Loucy (cell line): ENCODE results near the gene ISM1.

Source experiments
- H2AFZ ChIP-seq: fragments of 200-600 bp; sonication (generic); 2 replicates; pipeline ENCODE4 v1.6.0; 2016; ENCODE audit warnings: antibody characterized with exemption, mild to moderate bottlenecking, low read length, moderate library complexity
- H3F3A ChIP-seq: fragments of 200-600 bp; 2 replicates; pipeline ENCODE4 v1.6.0; 2016; ENCODE audit warnings: antibody characterized with exemption, low read depth, mild to moderate bottlenecking
- H3K27me3 ChIP-seq: fragments of 200-600 bp; sonication (generic); 2 replicates; pipeline ENCODE4 v1.6.1; 2014; ENCODE audit warnings: low read length, mild to moderate bottlenecking; ENCODE audit not compliant: insufficient read depth, poor library complexity, severe bottlenecking
- H3K36me3 ChIP-seq: fragments of 200-600 bp; sonication (generic); 2 replicates; pipeline ENCODE4 v1.6.1; 2016; ENCODE audit warnings: low read length; ENCODE audit not compliant: insufficient read depth
- H3K4me1 ChIP-seq: fragments of 200-600 bp; sonication (generic); 2 replicates; pipeline ENCODE4 v1.5.1; 2014; ENCODE audit warnings: low read length, mild to moderate bottlenecking; ENCODE audit not compliant: insufficient read depth, poor library complexity, severe bottlenecking
- H3K4me2 ChIP-seq: fragments of 200-600 bp; sonication (generic); 2 replicates; pipeline ENCODE4 v1.6.0; 2014; ENCODE audit warnings: antibody characterized with exemption, low read length, low read depth, mild to moderate bottlenecking; ENCODE audit not compliant: poor library complexity, severe bottlenecking
- H3K4me3 ChIP-seq: fragments of 200-600 bp; sonication (generic); 2 replicates; pipeline ENCODE4 v1.5.1; 2014; ENCODE audit warnings: low read length, mild to moderate bottlenecking, mixed read lengths; ENCODE audit not compliant: poor library complexity, severe bottlenecking
- H3K79me2 ChIP-seq: fragments of 200-600 bp; sonication (generic); 2 replicates; pipeline ENCODE4 v1.6.1; 2014; ENCODE audit warnings: low read length; ENCODE audit not compliant: insufficient read depth
- H3K9ac ChIP-seq: fragments of 200-600 bp; sonication (generic); 2 replicates; pipeline ENCODE4 v1.6.0; 2014; ENCODE audit warnings: mild to moderate bottlenecking, low read depth, low read length, moderate library complexity; ENCODE audit not compliant: poor library complexity, severe bottlenecking
- H3K9me2 ChIP-seq: fragments of 200-600 bp; sonication (generic); replicated peaks from 2 replicates; pipeline ENCODE4 v1.6.1; 2016; ENCODE audit warnings: low read depth, low read length, mixed read lengths
- H3K9me3 ChIP-seq: fragments of 200-600 bp; sonication (generic); 2 replicates; pipeline ENCODE4 v1.6.1; 2014; ENCODE audit warnings: mild to moderate bottlenecking, antibody characterized with exemption, low read length, low read depth; ENCODE audit not compliant: insufficient read depth
- H4K20me1 ChIP-seq: fragments of 200-600 bp; sonication (generic); 2 replicates; pipeline ENCODE4 v1.6.0; 2014; ENCODE audit warnings: antibody characterized with exemption, low read length, mild to moderate bottlenecking; ENCODE audit not compliant: insufficient read depth, poor library complexity, severe bottlenecking
- EZH2phosphoT487 ChIP-seq: fragments of 200-600 bp; IDR thresholded peaks from 2 replicates; pipeline ENCODE4 v1.6.1; 2018; ENCODE audit warnings: antibody characterized with exemption, mild to moderate bottlenecking, moderate library complexity, borderline replicate concordance
- TF ChIP-seq, protein P1 (sequence below): fragments of 200-600 bp; sonication (generic); conservative IDR thresholded peaks from 2 replicates; pipeline ENCODE4 v1.5.1; 2014; ENCODE audit warnings: mild to moderate bottlenecking, antibody characterized with exemption, low read length

Gene ISM1

DNA sequence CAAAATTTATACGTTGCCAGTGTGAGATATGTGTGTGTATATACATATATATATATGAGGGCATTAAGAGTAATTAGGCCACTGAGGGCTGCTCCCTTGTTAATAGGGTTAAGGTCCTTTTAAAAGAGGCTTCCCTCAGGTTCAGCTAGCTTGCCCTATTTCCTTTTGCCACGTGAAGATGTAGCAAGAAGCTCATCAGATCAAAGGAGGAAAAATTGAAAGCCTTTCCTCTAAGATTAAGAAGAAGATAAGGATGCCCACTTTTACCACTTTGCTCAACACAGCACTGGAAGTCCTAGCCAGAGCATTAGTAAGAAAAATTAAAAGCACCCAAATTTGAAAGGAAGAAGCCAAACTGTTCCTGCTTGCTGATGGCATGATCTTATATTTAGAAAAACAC lies 33.2 kb upstream of the ISM1 start:
- H3K27me3 ChIP-seq, result no peaks in the 10 kb centered on the region
- no peak overlapping the region for H2AFZ ChIP-seq
- H3F3A ChIP-seq, result no peaks in the 10 kb centered on the region
- H3K36me3 ChIP-seq, result no peaks in the 10 kb centered on the region
- no peaks in the 10 kb centered on the region for H3K9me2 ChIP-seq
- TF ChIP-seq EZH2phosphoT487, result no peak
- TF ChIP-seq, protein P1, sequence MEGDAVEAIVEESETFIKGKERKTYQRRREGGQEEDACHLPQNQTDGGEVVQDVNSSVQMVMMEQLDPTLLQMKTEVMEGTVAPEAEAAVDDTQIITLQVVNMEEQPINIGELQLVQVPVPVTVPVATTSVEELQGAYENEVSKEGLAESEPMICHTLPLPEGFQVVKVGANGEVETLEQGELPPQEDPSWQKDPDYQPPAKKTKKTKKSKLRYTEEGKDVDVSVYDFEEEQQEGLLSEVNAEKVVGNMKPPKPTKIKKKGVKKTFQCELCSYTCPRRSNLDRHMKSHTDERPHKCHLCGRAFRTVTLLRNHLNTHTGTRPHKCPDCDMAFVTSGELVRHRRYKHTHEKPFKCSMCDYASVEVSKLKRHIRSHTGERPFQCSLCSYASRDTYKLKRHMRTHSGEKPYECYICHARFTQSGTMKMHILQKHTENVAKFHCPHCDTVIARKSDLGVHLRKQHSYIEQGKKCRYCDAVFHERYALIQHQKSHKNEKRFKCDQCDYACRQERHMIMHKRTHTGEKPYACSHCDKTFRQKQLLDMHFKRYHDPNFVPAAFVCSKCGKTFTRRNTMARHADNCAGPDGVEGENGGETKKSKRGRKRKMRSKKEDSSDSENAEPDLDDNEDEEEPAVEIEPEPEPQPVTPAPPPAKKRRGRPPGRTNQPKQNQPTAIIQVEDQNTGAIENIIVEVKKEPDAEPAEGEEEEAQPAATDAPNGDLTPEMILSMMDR, result no peak
- no peak overlapping the region for H3K9ac ChIP-seq
- no peaks in the 10 kb centered on the region for H3K9me3 ChIP-seq
- no peaks in the 10 kb centered on the region for H3K79me2 ChIP-seq
- no peak overlapping the region for H3K4me2 ChIP-seq
- H4K20me1 ChIP-seq, result no peaks in the 10 kb centered on the region
- no peaks in the 10 kb centered on the region for H3K4me1 ChIP-seq
- H3K4me3 ChIP-seq, result no peak overlapping the region

DNA sequence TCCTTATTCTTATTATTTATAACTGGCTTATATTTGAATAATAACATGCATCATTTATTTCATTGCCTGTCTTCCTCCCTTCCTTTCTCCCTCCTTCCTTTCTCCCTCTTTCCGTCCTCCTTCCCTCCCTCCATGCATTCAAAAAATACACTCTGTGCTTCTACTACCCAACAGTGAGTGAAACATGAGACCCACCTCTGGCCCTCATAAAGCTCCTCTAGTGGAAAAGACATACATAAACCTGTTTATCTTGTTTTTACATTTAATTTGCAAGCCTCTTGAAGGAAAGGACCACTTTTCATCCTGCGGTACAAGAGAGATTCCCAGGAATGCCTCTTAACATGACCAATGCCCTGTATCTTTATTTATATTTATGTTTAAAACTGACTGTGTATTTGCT lies 21.8 kb upstream of the ISM1 start:
- no peaks in the 10 kb centered on the region for H3K4me1 ChIP-seq
- H3K4me2 ChIP-seq, result no peak overlapping the region
- no peak overlapping the region for H3K4me3 ChIP-seq
- H3K9me3 ChIP-seq, result no peaks in the 10 kb centered on the region
- TF ChIP-seq EZH2phosphoT487, result no peak
- TF ChIP-seq, protein P1, result no peak
- H3K36me3 ChIP-seq, result no peaks in the 10 kb centered on the region
- H3K9ac ChIP-seq, result no peak overlapping the region
- no peak overlapping the region for H2AFZ ChIP-seq
- no peaks in the 10 kb centered on the region for H3K9me2 ChIP-seq
- H4K20me1 ChIP-seq, result no peaks in the 10 kb centered on the region
- no peaks in the 10 kb centered on the region; the same call in 1 of the 2 replicates for H3F3A ChIP-seq
- H3K79me2 ChIP-seq, result no peaks in the 10 kb centered on the region
- H3K27me3 ChIP-seq, result no peaks in the 10 kb centered on the region

DNA sequence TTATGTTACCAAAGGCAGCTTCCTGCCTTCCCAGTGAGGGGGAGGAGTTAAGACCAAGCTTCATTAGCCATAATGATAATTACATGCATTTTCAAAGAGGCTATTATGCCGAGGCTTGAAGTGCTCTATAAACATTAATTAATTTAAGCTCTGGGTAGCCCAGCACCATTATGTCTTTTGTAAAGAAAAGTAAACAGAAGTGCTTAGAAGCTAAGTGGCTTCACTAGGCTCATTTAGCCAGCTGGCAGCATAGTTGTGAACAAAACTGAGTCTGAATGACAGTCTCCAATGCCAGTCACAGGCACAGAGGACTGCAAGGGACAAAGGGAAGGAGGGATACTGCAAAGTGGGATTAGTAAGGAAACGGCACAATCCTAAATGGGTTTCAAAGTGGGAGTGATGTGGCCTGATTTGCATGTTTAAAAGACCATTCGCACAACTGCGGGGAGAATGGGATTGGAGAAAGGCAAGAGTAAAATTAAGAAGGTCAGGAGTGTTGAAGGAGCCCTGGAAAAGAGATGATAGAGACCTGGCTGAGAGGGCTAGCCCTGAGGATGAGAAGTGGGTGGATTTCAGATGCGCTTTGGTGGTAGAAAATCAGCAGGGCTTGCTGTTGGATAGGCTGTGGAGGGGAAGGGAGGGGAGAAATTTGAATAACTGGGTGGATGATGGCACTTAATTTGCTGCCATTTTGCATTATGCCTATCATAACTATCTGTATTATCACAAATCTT lies 20.1 kb upstream of the ISM1 start:
- no peaks in the 10 kb centered on the region for H3K4me1 ChIP-seq
- H3K9me2 ChIP-seq, result no peaks in the 10 kb centered on the region
- no peaks in the 10 kb centered on the region for H3K9me3 ChIP-seq
- H3F3A ChIP-seq, result no peaks in the 10 kb centered on the region; the same call in 1 of the 2 replicates
- no peak overlapping the region for H3K9ac ChIP-seq
- no peak overlapping the region for H3K4me3 ChIP-seq
- no peaks in the 10 kb centered on the region for H3K79me2 ChIP-seq
- H3K27me3 ChIP-seq, result no peaks in the 10 kb centered on the region
- H3K4me2 ChIP-seq, result no peak overlapping the region
- no peak for TF ChIP-seq EZH2phosphoT487
- TF ChIP-seq, protein P1, result no peak
- H3K36me3 ChIP-seq, result no peaks in the 10 kb centered on the region
- H4K20me1 ChIP-seq, result no peaks in the 10 kb centered on the region
- no peak overlapping the region for H2AFZ ChIP-seq
